ENCODE results near the gene UCHL1. TPM values are rescaled to one million over a fixed set of nuclear protein-coding genes. Genes with fewer than 3 reads are reported as not detected.

The UCHL1 gene
- total RNA-seq, 6 experiments from 2014 or later = 0.44 to 8.7 (median 1.6) TPM; not detected in 1

GRCh38 chr4:41260116-41260733 lies 3.5 kb downstream of the UCHL1 start:
- Histone ChIP-seq H3K4me3 (no peak overlapping the region), H3K27ac (no peak overlapping the region), H3K36me3 (no peaks in the 10 kb centered on the region), H3K9me3 (no peaks in the 10 kb centered on the region), H3K4me1 (peaks cover 0 to 13% (median 4%) of the 10 kb centered on the region in 4 donors), H3K27me3 (peaks cover 0 to 18% of the 10 kb centered on the region in 2 donors)
- no peak for DNase-seq
- no peak for ATAC-seq
- intact Hi-C loops (cut with DNase I) = no loop called here
- 89% methylated on average over 9 of the region's 9 CpGs for WGBS (ENCODE audit: insufficient coverage, low coverage, low lambda C conversion rate, missing lambda C conversion rate)
- no peak for TF ChIP-seq POLR2A (IDR thresholded peaks at IDR 0.05)
- TF ChIP-seq, protein P1, sequence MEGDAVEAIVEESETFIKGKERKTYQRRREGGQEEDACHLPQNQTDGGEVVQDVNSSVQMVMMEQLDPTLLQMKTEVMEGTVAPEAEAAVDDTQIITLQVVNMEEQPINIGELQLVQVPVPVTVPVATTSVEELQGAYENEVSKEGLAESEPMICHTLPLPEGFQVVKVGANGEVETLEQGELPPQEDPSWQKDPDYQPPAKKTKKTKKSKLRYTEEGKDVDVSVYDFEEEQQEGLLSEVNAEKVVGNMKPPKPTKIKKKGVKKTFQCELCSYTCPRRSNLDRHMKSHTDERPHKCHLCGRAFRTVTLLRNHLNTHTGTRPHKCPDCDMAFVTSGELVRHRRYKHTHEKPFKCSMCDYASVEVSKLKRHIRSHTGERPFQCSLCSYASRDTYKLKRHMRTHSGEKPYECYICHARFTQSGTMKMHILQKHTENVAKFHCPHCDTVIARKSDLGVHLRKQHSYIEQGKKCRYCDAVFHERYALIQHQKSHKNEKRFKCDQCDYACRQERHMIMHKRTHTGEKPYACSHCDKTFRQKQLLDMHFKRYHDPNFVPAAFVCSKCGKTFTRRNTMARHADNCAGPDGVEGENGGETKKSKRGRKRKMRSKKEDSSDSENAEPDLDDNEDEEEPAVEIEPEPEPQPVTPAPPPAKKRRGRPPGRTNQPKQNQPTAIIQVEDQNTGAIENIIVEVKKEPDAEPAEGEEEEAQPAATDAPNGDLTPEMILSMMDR (IDR thresholded peaks at IDR 0.05) = no peak

DNA sequence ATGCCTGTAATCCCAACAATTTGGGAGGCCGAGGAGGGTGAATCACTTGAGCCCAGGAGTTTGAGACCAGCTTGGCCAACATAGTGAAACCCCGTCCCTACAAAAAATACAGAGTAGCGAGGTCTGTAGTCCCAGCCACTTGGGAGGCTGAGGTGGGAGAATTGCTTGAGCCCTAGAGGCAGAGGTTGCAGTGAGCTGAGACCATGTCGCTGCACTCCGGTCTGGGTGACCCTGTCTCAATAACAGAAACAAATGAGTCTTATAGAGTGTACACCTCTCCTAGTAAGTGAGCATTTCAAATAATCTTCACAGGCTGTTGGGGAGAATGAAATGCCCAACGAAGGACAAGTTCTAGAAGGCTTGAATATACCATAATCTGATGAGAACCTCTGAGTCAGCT lies 5.5 kb downstream of the UCHL1 start:
- peaks cover 0 to 4% of the 10 kb centered on the region in 2 donors for H3K27me3 ChIP-seq
- ATAC-seq (no peak), DNase-seq (no peak)
- intact Hi-C loops (cut with DNase I) = no loop called here
- peaks cover 0 to 5% (median under 1%) of the 10 kb centered on the region in 4 donors for H3K4me1 ChIP-seq
- TF ChIP-seq, protein P1 (IDR thresholded peaks at IDR 0.05) = no peak
- no peak for TF ChIP-seq POLR2A (IDR thresholded peaks at IDR 0.05)
- H3K36me3 ChIP-seq = no peaks in the 10 kb centered on the region
- WGBS (ENCODE audit: insufficient coverage, low coverage, low lambda C conversion rate, missing lambda C conversion rate) = 86% methylated on average over 5 of the region's 6 CpGs
- H3K4me3 ChIP-seq = no peak overlapping the region
- H3K27ac ChIP-seq = no peak overlapping the region
- no peaks in the 10 kb centered on the region for H3K9me3 ChIP-seq

- TF ChIP-seq, protein P1 (IDR thresholded peaks at IDR 0.05) = no peak
- TF ChIP-seq POLR2A (IDR thresholded peaks at IDR 0.05) = no peak
- Histone ChIP-seq H3K27ac (no peak overlapping the region), H3K36me3 (no peaks in the 10 kb centered on the region), H3K27me3 (no peaks in the 10 kb centered on the region), H3K9me3 (no peaks in the 10 kb centered on the region), H3K4me3 (no peak overlapping the region), H3K4me1 (no peaks in the 10 kb centered on the region)
- intact Hi-C loops (cut with DNase I) = no loop called here
- WGBS (ENCODE audit: insufficient coverage, low coverage, low lambda C conversion rate, missing lambda C conversion rate) = 50% methylated on average over 1 of the region's 1 CpG
- ATAC-seq (no peak), DNase-seq (no peak)
Measured at GRCh38 chr4:41264212-41264611, 7.5 kb downstream of the UCHL1 start.

GRCh38 chr4:41267997-41268396 lies 11.3 kb downstream of the UCHL1 start:
- no peak overlapping the region for H3K27ac ChIP-seq
- DNase-seq (no peak), ATAC-seq (no peak)
- H3K27me3 ChIP-seq = no peaks in the 10 kb centered on the region
- H3K4me1 ChIP-seq = no peaks in the 10 kb centered on the region
- intact Hi-C loops (cut with DNase I) = no loop called here
- H3K4me3 ChIP-seq = no peak overlapping the region
- H3K9me3 ChIP-seq = no peaks in the 10 kb centered on the region
- TF ChIP-seq, protein P1 (IDR thresholded peaks at IDR 0.05) = no peak
- TF ChIP-seq POLR2A (IDR thresholded peaks at IDR 0.05) = no peak
- no peaks in the 10 kb centered on the region for H3K36me3 ChIP-seq
- WGBS (ENCODE audit: insufficient coverage, low coverage, low lambda C conversion rate, missing lambda C conversion rate) = 90% methylated on average over 7 of the region's 7 CpGs

All from right lobe of liver (tissue), 6 donors.